A673 (cell line): ENCODE results near the gene EIF3J.
A peak's percentile ranks its signal among the peaks of the same experiment; 100 is the strongest.

Source experiments
- CTCF ChIP-seq: fragments of 300-800, 200-600 bp; sonication (generic); conservative IDR thresholded peaks from 2 replicates; pipeline ENCODE4 v1.5.1; 2017; ENCODE audit warnings: low read depth, mild to moderate bottlenecking, antibody characterized with exemption, low read length, moderate library complexity, mixed read lengths
- EZH2 ChIP-seq: fragments of 200-600 bp; sonication (generic); IDR thresholded peaks from 2 replicates; pipeline ENCODE4 v1.6.1; 2017; ENCODE audit warnings: borderline replicate concordance, low read depth, mild to moderate bottlenecking, mixed read lengths, antibody characterized with exemption, low read length; ENCODE audit not compliant: poor library complexity, severe bottlenecking

GRCh38 chr15:44550256-44550655, 13.3 kb downstream of the EIF3J start:
- TF ChIP-seq CTCF (peak; percentile 56), EZH2 (no peak)
